PC-3 (cell line): ENCODE results near the gene VANGL2.

ENCODE experiments used
- EZH2 ChIP-seq: fragments of 300-600 bp; sonication (generic); IDR thresholded peaks from one replicate; pipeline ENCODE4 v1.6.1; 2017; ENCODE audit warnings: antibody characterized with exemption, mild to moderate bottlenecking, low read length; ENCODE audit not compliant: unreplicated experiment
- EZH2phosphoT487 ChIP-seq: fragments of 300-600 bp; sonication (generic); IDR thresholded peaks from 2 replicates; pipeline ENCODE4 v1.6.1; 2018; ENCODE audit warnings: mild to moderate bottlenecking, antibody characterized with exemption, low read length, borderline replicate concordance
- TF ChIP-seq, protein P1 (sequence below): fragments of 300-600 bp; sonication (generic); conservative IDR thresholded peaks from 2 replicates; pipeline ENCODE4 v1.5.1; 2017; ENCODE audit warnings: antibody characterized with exemption, low read depth, mild to moderate bottlenecking, low read length

DNA sequence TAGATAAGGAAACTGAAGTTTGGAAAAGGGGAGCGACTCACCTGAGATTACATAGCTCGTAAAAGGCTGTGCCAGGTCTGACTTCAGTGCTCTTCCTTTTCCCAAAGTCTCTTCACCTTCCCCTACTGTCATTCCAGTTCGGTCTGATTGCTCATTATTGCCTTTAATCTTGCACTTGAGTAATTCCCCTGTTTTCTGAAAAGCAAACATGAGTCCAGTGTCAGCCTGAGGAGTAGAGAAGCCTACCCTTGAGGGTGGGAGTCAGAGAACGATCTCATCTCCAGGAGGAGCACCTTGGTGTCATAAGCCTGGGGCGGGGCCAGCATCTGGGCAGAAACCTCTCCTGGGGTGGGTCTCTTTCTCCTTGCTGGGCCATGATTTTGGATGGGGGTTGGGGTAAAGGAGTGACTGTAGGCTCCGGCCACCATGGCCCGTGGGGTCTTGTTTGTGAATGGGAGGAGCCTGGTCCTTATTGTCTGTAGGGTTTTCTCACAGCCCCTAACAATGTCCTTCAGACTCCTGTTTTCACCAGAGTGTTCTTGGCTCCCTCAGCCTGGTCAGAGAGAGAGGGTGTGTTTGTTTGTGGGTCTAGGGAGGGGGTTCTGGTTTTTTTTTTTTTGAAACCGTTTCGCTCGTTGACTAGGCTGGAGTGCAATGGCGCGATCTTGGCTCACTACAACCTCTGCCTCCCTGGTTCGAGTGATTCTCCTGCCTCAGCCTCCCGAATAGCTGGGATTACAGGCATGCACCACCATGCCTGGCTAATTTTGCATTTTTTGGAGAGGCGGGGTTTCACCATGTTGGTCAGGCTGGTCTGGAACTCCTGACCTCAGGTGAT, 6.0 kb downstream of the VANGL2 start:
- TF ChIP-seq, protein P1, sequence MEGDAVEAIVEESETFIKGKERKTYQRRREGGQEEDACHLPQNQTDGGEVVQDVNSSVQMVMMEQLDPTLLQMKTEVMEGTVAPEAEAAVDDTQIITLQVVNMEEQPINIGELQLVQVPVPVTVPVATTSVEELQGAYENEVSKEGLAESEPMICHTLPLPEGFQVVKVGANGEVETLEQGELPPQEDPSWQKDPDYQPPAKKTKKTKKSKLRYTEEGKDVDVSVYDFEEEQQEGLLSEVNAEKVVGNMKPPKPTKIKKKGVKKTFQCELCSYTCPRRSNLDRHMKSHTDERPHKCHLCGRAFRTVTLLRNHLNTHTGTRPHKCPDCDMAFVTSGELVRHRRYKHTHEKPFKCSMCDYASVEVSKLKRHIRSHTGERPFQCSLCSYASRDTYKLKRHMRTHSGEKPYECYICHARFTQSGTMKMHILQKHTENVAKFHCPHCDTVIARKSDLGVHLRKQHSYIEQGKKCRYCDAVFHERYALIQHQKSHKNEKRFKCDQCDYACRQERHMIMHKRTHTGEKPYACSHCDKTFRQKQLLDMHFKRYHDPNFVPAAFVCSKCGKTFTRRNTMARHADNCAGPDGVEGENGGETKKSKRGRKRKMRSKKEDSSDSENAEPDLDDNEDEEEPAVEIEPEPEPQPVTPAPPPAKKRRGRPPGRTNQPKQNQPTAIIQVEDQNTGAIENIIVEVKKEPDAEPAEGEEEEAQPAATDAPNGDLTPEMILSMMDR: no peak
- TF ChIP-seq EZH2: no peak
- no peak for TF ChIP-seq EZH2phosphoT487
